Measurements from ENCODE around the gene SELENON.

DNA sequence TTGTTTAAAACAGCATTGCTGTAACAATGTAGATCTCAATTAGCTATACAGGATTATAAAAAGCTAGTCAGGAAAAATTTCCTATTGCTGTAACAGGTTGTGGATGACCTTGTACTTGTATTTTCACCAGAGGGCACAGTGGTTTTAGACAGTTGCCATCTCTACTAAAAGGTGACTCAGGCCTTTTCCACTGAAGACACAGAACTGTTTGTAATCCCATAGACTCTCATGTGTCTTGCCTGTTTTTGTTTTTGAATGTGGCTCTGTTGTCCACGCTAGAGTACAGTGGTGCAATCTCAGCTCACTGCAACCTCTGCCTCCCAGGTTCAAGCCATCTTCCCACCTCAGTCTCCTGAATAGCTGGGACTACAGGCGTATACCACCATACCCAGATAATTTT, 25.6 kb downstream of the SELENON start:
- TF ChIP-seq, protein P1, sequence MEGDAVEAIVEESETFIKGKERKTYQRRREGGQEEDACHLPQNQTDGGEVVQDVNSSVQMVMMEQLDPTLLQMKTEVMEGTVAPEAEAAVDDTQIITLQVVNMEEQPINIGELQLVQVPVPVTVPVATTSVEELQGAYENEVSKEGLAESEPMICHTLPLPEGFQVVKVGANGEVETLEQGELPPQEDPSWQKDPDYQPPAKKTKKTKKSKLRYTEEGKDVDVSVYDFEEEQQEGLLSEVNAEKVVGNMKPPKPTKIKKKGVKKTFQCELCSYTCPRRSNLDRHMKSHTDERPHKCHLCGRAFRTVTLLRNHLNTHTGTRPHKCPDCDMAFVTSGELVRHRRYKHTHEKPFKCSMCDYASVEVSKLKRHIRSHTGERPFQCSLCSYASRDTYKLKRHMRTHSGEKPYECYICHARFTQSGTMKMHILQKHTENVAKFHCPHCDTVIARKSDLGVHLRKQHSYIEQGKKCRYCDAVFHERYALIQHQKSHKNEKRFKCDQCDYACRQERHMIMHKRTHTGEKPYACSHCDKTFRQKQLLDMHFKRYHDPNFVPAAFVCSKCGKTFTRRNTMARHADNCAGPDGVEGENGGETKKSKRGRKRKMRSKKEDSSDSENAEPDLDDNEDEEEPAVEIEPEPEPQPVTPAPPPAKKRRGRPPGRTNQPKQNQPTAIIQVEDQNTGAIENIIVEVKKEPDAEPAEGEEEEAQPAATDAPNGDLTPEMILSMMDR (IDR thresholded peaks at IDR 0.05): no peak
- TF ChIP-seq POLR2AphosphoS5 (IDR thresholded peaks at IDR 0.05; ENCODE audit: low read depth, low read length) (no peak), TCF7L2 (IDR thresholded peaks at IDR 0.05; ENCODE audit: low read depth, low read length) (no peak)
- TF ChIP-seq, protein P2, sequence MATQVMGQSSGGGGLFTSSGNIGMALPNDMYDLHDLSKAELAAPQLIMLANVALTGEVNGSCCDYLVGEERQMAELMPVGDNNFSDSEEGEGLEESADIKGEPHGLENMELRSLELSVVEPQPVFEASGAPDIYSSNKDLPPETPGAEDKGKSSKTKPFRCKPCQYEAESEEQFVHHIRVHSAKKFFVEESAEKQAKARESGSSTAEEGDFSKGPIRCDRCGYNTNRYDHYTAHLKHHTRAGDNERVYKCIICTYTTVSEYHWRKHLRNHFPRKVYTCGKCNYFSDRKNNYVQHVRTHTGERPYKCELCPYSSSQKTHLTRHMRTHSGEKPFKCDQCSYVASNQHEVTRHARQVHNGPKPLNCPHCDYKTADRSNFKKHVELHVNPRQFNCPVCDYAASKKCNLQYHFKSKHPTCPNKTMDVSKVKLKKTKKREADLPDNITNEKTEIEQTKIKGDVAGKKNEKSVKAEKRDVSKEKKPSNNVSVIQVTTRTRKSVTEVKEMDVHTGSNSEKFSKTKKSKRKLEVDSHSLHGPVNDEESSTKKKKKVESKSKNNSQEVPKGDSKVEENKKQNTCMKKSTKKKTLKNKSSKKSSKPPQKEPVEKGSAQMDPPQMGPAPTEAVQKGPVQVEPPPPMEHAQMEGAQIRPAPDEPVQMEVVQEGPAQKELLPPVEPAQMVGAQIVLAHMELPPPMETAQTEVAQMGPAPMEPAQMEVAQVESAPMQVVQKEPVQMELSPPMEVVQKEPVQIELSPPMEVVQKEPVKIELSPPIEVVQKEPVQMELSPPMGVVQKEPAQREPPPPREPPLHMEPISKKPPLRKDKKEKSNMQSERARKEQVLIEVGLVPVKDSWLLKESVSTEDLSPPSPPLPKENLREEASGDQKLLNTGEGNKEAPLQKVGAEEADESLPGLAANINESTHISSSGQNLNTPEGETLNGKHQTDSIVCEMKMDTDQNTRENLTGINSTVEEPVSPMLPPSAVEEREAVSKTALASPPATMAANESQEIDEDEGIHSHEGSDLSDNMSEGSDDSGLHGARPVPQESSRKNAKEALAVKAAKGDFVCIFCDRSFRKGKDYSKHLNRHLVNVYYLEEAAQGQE (IDR thresholded peaks at IDR 0.05; ENCODE audit: insufficient read depth in 1 of 2, low read depth in 2 of 2, low read length in 1 of 2): no peak
